Heart right ventricle (tissue), 16 donors: ENCODE data around the gene SUGP1. TPM values are rescaled to one million over a fixed set of nuclear protein-coding genes. Genes with fewer than 3 reads are reported as not detected.

ENCODE experiments used
- ATAC-seq, 8 donors: fragments of 200-7000 bp; cut with Tn5 transposase; one replicate each; pipeline ENCODE4 v1.9.1; 2020; ENCODE audit warnings: mild to moderate bottlenecking in 8 of 8, moderate library complexity in 8 of 8, moderate number of reproducible peaks in 1 of 8
- DNase-seq, 2 donors: peaks; one replicate each; pipeline ENCODE4 v3.0.0-alpha.2; 2020
- H3K27ac ChIP-seq, 10 donors: fragments of 200-600 bp; sonication (generic) in 2 of 10; one replicate each; pipeline versions ENCODE4 v1.5.0 to v1.8.0; 2020 to 2022; ENCODE audit warnings: mild to moderate bottlenecking in 3 of 10
- H3K27me3 ChIP-seq, 7 donors: fragments of 200-600 bp; one replicate each; pipeline ENCODE4 v1.8.0; 2021 to 2022; ENCODE audit warnings: mild to moderate bottlenecking in 2 of 7
- H3K36me3 ChIP-seq, 9 donors: fragments of 200-600 bp; sonication (generic) in 1 of 9; one replicate each; pipeline versions ENCODE4 v1.5.0 to v1.8.0; 2020 to 2022; ENCODE audit warnings: mild to moderate bottlenecking in 2 of 9
- H3K4me1 ChIP-seq, 9 donors: fragments of 200-600 bp; sonication (generic) in 1 of 9; one replicate each; pipeline versions ENCODE4 v1.5.0 to v1.8.0; 2020 to 2022; ENCODE audit warnings: mild to moderate bottlenecking in 4 of 9
- H3K4me3 ChIP-seq, 10 donors: fragments of 200-600 bp; sonication (generic) in 2 of 10; one replicate each; pipeline versions ENCODE4 v1.5.0 to v1.8.0; 2020 to 2022; ENCODE audit warnings: mild to moderate bottlenecking in 7 of 10, moderate library complexity in 2 of 10
- H3K9me3 ChIP-seq, 11 donors: fragments of 200-600 bp in 10 of 11; sonication (generic) in 2 of 11; one replicate each; pipeline versions ENCODE4 v1.5.0 to v1.8.0; 2013 to 2022; ENCODE audit warnings: mild to moderate bottlenecking in 2 of 11, control low read depth in 1 of 11, moderate library complexity in 1 of 11
- CTCF ChIP-seq, 9 donors: fragments of 200-600 bp; sonication (generic) in 2 of 9; IDR thresholded peaks; one replicate each; pipeline versions ENCODE4 v1.5.0 to v1.8.0; 2021 to 2022; ENCODE audit warnings: antibody characterized with exemption in 9 of 9, mild to moderate bottlenecking in 5 of 9, moderate library complexity in 1 of 9
- WGBS, 2 donors: extraction: QIAGEN DNeasy Blood & Tissue Kit; methylation state at CpG; one replicate each; pipeline ENCODE4 v1.1.7; 2013; ENCODE audit warnings: inconsistent platforms in 1 of 2; 5-methylcytosine and 5-hydroxymethylcytosine counted together
- intact Hi-C, 10 donors: fragments of 100-400 bp; cut with DNase I; formaldehyde crosslinking; loops; one replicate each; pipeline versions ENCODE4 v1.11.1 to v1.14.2; 2022
- polyA plus RNA-seq, 2 donors: library from polyadenylated mRNA; stranded (reverse); fragments of 200-250 nt; gene quantifications; one replicate each; pipeline ENCODE4 v1.2.3, GENCODE V29; 2013
- total RNA-seq, 10 donors: library from RNA; stranded (reverse); fragmentation: NEBNext Ultra II Directional in 3 of 10; extraction: Animal tissue kit (Norgen Biotek cat#: 25700) in 3 of 10; gene quantifications; one replicate each; pipeline versions ENCODE4 v1.2.1 to v1.2.4, GENCODE V29; 2021 to 2023
- donor health status: Arrhythmogenic right ventricular cardiomyopathy.
- donor health status: ischemic (EF 13 %, LVEDD 7.1; RV severe dilation, severe dysfunction).
- donor health status: healthy with polysubstance abuse.
- donor health status: DM: no; HTN: yes; CAD: no.
- donor health status: DM: no; HTN: no; CAD: no.
- donor health status: ischemic (EF 25% LVEDD 6.9; RV normal size, moderate dysfunction).
- donor health status: ischemic (EF 25% LVEDD 5.7; RV mildly dilated, moderate dysfunction).
- donor health status: healthy.
- donor health status: DM: yes; HTN: yes; CAD: no.
- donor health status: Ischemic cardiomyopathy.
- donor health status: ischemic (EF 35%, LVEDD 5.7; RV mildly dilated, moderate dysfunction).
- donor health status: nonischemic (EF 11% LVEDD 7.7; RV severe dilation, severe dysfunction).
- donor health status: DM: yes; HTN: yes; CAD: no.
- donor health status: PGD.
- donor health status: ischemic (EF 29% LVEDD 5.4; RV normal size, mild dysfunction).
- donor health status: nonischemic (EF 23%, LVEDD 6.1; RV moderate dilation, normal function).

SUGP1 gene
- total and polyA plus RNA-seq, 12 donors: 30.1 to 50.2 (median 43.0) TPM

DNA sequence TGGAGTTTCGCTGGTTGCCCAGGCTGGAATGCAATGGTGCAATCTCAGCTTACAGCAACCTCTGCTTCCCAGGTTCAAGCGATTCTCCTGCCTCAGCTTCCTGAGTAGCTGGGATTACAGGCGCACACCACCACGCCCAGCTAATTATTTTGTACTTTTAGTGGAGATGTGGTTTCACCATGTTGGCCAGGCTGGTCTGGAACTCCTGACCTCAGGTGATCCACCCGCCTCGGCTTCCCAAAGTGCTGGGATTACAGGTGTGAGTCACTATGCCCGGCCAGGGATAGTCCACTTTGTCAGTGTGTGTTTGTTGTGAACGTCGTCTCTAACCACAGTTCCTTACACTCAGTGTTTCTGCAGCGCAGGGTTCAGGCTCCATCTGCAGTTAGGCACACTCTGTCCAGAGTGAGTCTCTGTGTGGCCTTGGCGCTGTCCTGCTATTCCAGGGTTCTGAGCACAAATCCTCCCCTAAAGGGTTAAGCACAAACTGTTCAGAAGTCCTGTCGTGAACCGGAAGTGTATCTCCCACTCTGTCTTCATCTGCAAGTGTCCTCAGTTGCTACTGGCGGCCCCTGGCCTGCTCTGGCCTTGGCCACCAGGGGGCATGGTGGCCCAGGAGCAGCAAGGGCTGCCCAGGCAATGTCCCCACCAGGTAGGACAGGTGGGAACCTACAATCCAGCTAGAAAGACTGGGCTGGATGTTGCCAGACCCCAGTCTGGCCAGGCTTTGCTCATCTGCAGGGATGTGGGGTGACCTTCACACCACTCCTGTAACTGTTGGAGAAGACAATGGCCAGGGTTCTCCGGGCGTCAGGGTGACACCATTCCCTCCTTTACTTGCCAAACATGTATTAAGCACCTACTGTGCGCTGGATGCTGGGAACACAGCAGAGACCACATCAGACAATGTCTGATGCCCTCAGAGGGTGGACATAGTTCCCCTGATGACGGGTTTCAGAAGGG, 46.4 kb upstream of the SUGP1 start:
- Histone ChIP-seq H3K27me3 (no peaks in the 10 kb centered on the region), H3K4me3 (peak overlapping the region in 1 of 10 donors; percentile 8), H3K36me3 (no peaks in the 10 kb centered on the region), H3K4me1 (peaks cover 5 to 29% (median 19%) of the 10 kb centered on the region in 9 donors), H3K9me3 (no peaks in the 10 kb centered on the region), H3K27ac (peak overlapping the region in 1 of 10 donors; percentile 2)
- DNase-seq (peak; percentile 54 to 74), ATAC-seq (peak; percentile 66 to 84 (median 80))
- intact Hi-C loops: loop anchor here (1.0 to 5.0 kb wide), 4 partner anchors 41 to 126 kb away; partner anchors contain the start of gene GATAD2A (in 2 of the 10)
- WGBS, 2 donors: 48 to 51% methylated on average over 18 of the region's 18 CpGs
- peak; percentile 81 to 99 (median 95) for TF ChIP-seq CTCF (IDR thresholded peaks at IDR 0.05)

DNA sequence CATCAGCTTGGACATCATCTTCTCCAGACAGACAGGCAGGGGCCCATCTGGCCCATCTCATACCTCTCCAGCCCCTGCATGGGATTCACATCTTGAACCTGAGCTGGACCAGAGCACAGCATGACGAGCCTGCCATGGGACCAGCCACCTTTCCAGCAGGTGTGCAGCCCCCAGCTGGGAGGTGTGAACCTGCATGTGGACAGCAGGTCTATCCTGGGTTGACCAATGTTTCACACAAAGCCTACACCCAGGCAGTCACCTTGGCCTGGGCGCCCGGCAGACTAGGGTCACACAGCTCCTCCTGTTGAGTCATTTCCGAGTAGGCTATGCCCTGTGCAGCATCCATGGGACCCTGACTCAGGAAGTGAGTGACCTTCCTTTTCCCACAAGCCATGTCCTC, 41.8 kb upstream of the SUGP1 start:
- H3K4me1 ChIP-seq: peaks cover 5 to 34% (median 20%) of the 10 kb centered on the region in 9 donors

GRCh38 chr19:19361075-19361594, 40.8 kb upstream of the SUGP1 start:
- intact Hi-C loops: no loop called here
- peak; percentile 79 to 90 (median 84) for TF ChIP-seq CTCF (IDR thresholded peaks at IDR 0.05)
- WGBS, 2 donors: 13% methylated on average over 14 of the region's 14 CpGs
- Histone ChIP-seq H3K4me1 (peaks cover 5 to 25% (median 14%) of the 10 kb centered on the region in 9 donors), H3K27me3 (no peaks in the 10 kb centered on the region), H3K36me3 (peaks cover 0 to 35% (median 4%) of the 10 kb centered on the region in 9 donors), H3K4me3 (no peak overlapping the region), H3K27ac (peak overlapping the region in 1 of 10 donors; percentile 0), H3K9me3 (no peaks in the 10 kb centered on the region)
- peak; percentile 69 to 78 (median 75) for ATAC-seq
- DNase-seq: peak; percentile 68 to 85

More for the DNA sequence above, 41.8 kb upstream of the SUGP1 start:
- no peak overlapping the region for H3K4me3 ChIP-seq
- WGBS, 2 donors: 90 to 96% methylated on average over 4 of the region's 4 CpGs
- no peak for TF ChIP-seq CTCF (IDR thresholded peaks at IDR 0.05)
- H3K36me3 ChIP-seq: peaks cover 0 to 25% (median 1%) of the 10 kb centered on the region in 9 donors
- no peak for ATAC-seq
- DNase-seq: no peak
- H3K9me3 ChIP-seq: no peaks in the 10 kb centered on the region
- intact Hi-C loops: no loop called here
- H3K27ac ChIP-seq: no peak overlapping the region
- H3K27me3 ChIP-seq: no peaks in the 10 kb centered on the region

DNA sequence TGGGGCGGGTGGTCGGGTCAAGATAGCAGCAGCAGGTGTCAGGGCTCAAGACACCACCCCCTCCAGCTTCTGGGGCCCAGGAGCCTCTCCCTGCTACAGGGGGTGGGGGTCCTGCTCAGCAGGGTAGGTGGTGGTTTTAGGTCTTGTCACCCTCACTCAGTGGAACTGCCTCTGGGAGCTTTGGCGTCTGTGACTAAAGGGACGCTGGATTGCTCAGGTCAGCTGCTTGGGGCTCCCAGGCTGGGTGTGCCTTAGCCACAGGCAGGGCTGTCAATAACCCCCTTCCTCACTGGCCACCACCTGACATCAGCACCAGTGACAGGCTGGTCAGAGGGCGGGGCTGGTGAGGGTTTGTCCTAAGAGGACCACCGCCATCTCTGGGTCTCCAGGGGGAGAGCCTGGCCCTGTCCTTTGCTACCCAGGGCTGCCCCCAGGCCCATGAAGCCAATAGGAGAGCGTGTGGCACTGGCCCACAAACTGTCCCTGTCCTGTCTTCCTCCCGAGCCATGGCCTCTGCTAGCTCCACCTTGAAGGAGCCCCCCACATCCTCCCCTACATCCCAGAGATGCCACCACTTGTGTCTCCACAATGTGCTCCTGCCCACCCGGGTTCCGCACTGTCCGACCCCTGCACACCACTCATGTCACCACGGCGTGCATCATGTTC, 36.7 kb upstream of the SUGP1 start:
- intact Hi-C loops: no loop called here
- H3K36me3 ChIP-seq: peaks cover 0 to 76% (median 41%) of the 10 kb centered on the region in 9 donors
- peaks cover 0 to 10% (median 8%) of the 10 kb centered on the region in 9 donors for H3K4me1 ChIP-seq
- no peak for TF ChIP-seq CTCF (IDR thresholded peaks at IDR 0.05)
- DNase-seq (no peak), ATAC-seq (no peak)
- no peak overlapping the region for H3K27ac ChIP-seq
- H3K4me3 ChIP-seq: no peak overlapping the region
- no peaks in the 10 kb centered on the region for H3K9me3 ChIP-seq
- WGBS, 2 donors: 93% methylated on average over 13 of the region's 13 CpGs
- no peaks in the 10 kb centered on the region for H3K27me3 ChIP-seq
